ENCODE results near the gene NPIPA1. TPM values are rescaled to one million over a fixed set of nuclear protein-coding genes. Genes with fewer than 3 reads are reported as not detected.
"Not testable (repeated sequence)": the region's sequence is repeated elsewhere in the genome, so short reads cannot be mapped to it uniquely, and the experiment has no call there.

The NPIPA1 gene
- total RNA-seq, 2 experiments from 2014 or later: 140 to 142 TPM

GRCh38 chr16:14999845-15000244, 62.6 kb downstream of the NPIPA1 start:
- H3K27ac Mint-ChIP-seq; H3K4me3 Mint-ChIP-seq; H3K9me3 Mint-ChIP-seq; DNase-seq; H3K4me1 Mint-ChIP-seq; H3K36me3 Mint-ChIP-seq; POLR2A ChIA-PET; ATAC-seq (ENCODE audit: low read depth); H3K27me3 Mint-ChIP-seq: not testable (repeated sequence)

Small RNA genes lying within 50 kb of the gene (microRNA-seq; reads per million reads assigned to microRNA genes)
- gene MIR3180-1 (not detected), gene MIR3670-1 (not detected), gene MIR6511A1 (not detected), gene MIR6770-1 (not detected)

Other genes with a start within 250 kb of the NPIPA1 start
- not detected for gene PLA2G10, start 243.1 kb upstream of the NPIPA1 start, total RNA-seq
- gene NPIPA3, start 234.0 kb upstream of the NPIPA1 start, total RNA-seq: 1 to 10 TPM; 1.5 to 1.8 TPM
- 1 to 10 TPM; 1.5 to 2.6 TPM for gene NPIPA2, start 194.9 kb upstream of the NPIPA1 start, total RNA-seq
- 10 to 100 TPM; 40.1 to 43.0 TPM for gene NOMO1, start 103.7 kb upstream of the NPIPA1 start, total RNA-seq
- gene PDXDC1, start 37.6 kb downstream of the NPIPA1 start, total RNA-seq: 10 to 100 TPM; 55.8 to 60.4 TPM
- gene NTAN1, start 118.6 kb downstream of the NPIPA1 start, total RNA-seq: 10 to 100 TPM; 47.2 to 49.9 TPM
- gene RRN3, start 156.8 kb downstream of the NPIPA1 start, total RNA-seq: 10 to 100 TPM; 31.3 to 31.5 TPM

All from activated naive CD8-positive, alpha-beta T cell treated with anti-CD3 and anti-CD28 coated beads, Interleukin-2, amount 10 ng/mL, durations not matched to agents 7 days and 5 days (primary cell).